Measurements from ENCODE around the gene RDH13.
"Not testable (repeated sequence)": the region's sequence is repeated elsewhere in the genome, so short reads cannot be mapped to it uniquely, and the experiment has no call there.

The RDH13 gene

DNA sequence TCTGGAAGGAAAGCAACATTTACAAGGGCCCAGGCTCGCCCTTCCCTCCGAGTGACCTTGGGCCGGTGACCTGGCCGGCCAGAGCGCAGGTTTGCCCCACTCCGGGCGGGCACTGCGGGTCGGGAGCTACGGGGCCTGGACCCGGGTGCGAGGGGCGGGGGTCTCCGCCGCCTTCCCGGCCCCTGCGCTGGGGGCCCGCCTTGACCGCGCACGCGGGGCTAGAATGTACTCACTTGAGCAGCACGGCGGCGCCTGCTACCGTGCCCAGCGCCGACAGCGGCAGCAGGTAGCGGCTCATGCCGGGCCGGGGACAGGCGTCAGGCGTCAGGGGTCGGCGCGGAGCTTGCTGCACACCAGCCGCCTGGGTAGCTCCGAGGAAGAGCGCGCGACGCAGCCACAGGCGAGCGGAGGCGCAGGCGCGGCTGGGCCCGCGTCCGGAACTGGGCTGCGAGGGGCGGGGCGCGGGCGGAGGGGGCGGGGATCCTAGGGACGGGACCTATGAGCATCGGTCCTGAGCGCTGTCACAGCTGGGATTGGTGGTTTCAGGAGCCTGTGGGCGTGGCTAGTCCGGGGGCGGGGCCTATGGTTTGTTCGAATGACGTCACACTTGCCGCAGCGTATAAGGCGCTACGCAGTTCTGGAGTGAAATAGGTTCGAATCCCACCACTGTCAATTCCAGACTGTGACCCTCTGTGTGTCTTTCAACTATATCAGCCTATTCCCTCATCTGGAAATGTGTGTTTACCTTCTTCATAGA is at the start of gene RDH13:
Gene RDH13 (minus strand): TSS at position 414 of the 757 bp plus-strand sequence. CDS start 116 bp downstream, at position 298.
- DNase-seq, result peak; percentile 92

GRCh38 chr19:55112246-55112776 is 49.4 kb upstream of the RDH13 start:
- DNase-seq, result no peak

- no peak for DNase-seq
Observed at GRCh38 chr19:55111238-55111831, 48.4 kb upstream of the RDH13 start.

DNA sequence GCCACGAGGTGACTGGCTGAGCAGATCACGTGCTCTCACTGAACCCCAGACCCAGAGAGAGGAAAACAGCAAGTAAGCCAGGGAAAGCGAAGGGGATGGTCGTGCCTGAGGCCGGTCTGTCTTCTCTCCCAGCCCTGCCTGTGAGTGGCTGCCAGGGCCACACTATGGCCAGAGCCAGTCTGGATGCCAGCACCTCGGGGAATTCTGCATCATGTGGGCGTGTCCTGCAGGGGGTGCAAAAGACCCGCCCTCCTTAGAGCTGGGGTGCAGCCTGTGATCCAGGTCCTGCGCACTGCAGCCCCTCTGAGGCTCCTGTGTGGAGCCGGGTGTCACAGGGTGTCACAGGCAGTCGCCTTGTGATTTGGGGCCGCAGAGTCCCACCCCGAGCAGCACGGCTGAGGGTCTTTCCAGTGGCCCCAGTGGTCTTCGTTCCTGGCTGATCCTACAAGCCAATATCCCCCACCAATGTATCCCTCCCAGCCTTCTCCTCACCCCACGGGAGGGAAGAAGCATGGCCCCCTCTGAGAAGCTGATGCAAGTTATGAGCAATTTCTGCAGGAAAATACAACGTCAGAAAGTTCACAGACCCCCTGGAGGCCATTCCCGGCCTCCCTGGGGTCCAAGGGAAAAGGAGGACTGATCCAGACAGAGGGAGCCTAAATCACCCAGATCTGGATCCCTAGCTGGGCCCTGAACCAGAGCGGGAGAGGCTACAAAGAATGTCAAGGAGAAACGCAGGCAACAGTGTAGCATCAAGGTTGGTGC is 46.8 kb upstream of the RDH13 start:
- DNase-seq, result no peak

GRCh38 chr19:55107252-55107651 is 44.3 kb upstream of the RDH13 start:
- not testable (repeated sequence) for DNase-seq

GRCh38 chr19:55106591-55106990 is 43.6 kb upstream of the RDH13 start:
- DNase-seq, result no peak

DNA sequence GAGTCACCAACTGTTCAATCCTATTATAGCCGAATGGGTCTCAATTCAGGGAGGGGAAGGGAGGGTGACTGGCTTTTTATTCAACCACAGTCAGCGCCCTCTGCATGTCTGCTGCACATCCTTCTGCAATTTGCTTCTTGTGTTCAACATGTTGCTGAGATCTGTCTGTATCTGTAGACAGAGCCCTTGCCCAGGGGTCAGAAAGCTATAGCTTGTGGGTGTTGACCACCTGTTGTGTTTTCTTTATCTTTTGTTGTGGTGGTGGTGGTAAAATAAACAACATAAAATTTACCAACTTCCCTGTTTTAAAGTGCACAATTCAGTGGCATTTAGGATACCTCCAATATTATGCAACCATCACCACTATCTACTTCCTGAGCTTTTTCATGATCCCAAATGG is 42.3 kb upstream of the RDH13 start:
- DNase-seq, result no peak

- DNase-seq, result no peak
Observed at GRCh38 chr19:55103190-55103589, 40.2 kb upstream of the RDH13 start.

- no peak for DNase-seq
Observed at GRCh38 chr19:55101261-55101660, 38.3 kb upstream of the RDH13 start.

GRCh38 chr19:55099557-55100506 is 36.9 kb upstream of the RDH13 start:
- DNase-seq, result no peak

GRCh38 chr19:55098716-55099556 is 36.0 kb upstream of the RDH13 start:
- no peak for DNase-seq

GRCh38 chr19:55097864-55098715 is 35.1 kb upstream of the RDH13 start:
- DNase-seq, result no peak

DNA sequence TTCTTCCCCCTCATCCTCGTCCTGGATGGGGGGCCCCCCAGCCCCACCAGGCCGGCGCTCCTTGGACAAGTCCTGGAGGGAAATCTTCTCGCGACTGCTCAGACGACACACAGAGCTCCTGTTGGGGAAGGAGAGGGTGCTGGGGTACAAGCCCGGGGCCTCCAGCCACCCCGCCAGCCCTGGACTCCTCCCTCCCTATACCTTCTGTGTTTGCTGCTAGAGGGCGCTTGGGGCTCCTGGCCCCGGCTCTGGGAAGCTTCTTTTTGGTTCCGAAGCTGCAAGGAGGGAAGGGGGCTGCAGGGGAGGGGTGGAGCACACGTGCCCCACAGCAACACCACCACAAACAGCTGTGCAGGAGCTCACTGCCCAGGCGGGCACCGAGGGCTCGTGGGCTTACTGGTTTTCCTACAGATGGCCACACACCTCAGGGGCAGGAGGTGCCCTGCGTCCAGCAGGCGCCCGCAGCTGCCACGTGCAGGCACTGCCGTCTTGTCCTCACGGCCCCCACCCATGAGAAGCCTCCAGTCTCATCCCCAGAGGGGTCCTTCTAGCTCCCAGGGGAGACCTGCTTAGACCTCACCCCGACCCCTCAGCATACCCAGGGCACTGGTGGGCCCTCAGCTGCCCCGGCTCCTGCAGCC is 33.2 kb upstream of the RDH13 start:
- DNase-seq, result no peak

DNA sequence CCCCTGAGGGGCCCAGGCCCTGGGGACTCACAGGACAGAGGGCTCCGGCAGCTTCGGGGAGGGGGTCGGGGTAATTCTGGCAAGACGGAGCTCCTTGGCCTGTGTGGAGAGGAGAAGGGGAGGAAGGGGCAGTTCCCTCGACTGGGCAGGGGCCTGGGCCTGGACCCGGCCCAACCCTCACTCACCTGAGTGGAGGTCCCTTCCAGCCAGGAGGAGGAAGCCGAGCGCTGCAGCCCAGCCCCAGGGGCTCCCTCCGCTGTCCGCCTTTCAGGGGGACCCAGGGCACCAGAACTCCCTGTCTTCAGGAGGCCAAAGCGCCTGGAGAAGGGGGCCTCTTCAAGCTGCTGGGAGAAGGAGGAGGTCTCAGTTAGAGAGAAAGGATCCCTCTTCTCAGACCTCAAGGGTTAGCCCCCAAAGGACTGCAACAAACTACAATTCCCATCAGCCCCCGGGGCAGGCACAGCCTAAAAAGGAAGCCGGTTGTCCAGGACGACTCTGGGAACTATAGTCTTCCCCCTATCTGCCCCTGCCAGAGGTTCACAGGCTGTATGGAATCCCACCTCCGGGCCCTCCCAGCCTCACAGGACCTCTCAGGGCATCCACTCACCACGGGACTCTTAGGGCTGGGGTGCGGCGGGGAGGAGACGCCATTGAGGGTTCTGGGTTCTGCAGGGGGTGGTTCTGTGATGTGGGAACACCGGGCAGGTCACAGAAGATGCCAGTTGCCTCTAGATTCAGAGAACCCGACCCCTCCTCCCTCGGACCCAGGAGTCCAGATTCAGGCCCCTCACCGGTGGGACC is 32.5 kb upstream of the RDH13 start:
- DNase-seq, result no peak

- DNase-seq, result no peak
Observed at GRCh38 chr19:55094456-55095259, 31.7 kb upstream of the RDH13 start.

GRCh38 chr19:55092423-55093318 is 29.7 kb upstream of the RDH13 start:
- no peak for DNase-seq

- DNase-seq, result no peak
Observed at GRCh38 chr19:55091955-55092354, 29.0 kb upstream of the RDH13 start.

All from NCI-H345 (cell line).